ENCODE measurements around the gene SMIM35.
A peak's percentile ranks its signal among the peaks of the same experiment; 100 is the strongest.

The SMIM35 gene

DNA sequence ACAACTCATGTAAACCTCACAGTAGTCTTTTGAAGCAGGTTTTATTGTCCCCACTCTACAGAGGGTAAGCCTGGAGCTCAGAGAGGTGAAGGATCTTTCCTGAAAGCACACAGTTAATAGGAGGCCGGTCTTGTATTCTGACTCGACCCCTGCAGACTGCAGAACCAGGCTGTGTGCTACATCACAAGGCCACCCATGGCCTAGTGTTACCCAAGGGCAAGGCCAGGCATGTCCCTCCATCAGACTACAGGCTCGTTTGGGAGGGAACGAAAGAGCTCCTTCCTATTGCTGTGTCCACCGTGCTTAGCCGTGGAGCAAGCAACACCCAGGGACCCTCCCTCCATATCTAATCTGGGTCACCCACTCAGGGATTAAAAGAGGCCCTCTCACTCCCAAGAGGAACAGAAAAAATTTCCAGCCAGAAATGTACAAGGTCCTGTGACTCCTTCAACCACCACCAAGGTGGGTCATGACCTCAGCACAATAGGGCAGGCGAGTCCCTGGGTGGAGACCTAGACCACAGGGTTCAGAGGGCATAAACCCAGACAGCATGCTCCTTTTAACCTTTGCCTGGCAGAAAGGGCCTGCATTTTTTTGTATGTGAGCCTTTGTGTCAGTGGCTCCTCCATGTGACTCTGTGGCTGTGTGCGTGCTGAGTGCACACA, 6.3 kb upstream of the SMIM35 start:
- Histone ChIP-seq H3K27ac (ENCODE audit: low read depth, low read length, severe bottlenecking) (peak overlapping the region; percentile 29), H3K36me3 (ENCODE audit: control insufficient read depth, insufficient read depth, low read length) (no peaks in the 10 kb centered on the region), H3K4me1 (ENCODE audit: control insufficient read depth, insufficient read depth, low read length, poor library complexity, severe bottlenecking) (no peaks in the 10 kb centered on the region), H3K9me3 (ENCODE audit: control insufficient read depth, low read length) (peaks cover 1% of the 10 kb centered on the region), H3K4me3 (ENCODE audit: extremely low read depth, insufficient read depth, low read length, poor library complexity, severe bottlenecking) (no peak overlapping the region)
- 86 to 90% methylated on average over 7 to 8 of the region's 8 CpGs for WGBS, 2 experiments (ENCODE audit: insufficient coverage in 2 of 2)

DNA sequence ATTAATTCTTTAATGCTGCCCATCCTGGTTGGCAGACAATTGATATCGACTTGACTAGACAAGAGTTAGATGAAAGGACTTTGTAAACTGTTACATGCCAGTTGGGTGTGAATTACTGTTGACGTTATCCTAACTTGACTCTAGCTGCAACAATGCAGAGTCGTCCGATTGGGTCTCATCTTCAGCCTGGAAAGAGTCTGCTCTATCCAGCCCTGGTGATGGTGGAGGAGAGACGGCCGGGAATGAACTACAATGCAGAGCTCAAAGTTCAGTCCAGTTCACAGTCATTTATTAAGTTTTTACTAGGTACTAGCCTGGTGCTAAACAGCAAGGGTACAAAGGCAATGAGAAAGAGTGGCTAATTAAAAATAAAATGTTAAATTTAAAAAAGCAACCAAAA, 4.9 kb upstream of the SMIM35 start:
- Histone ChIP-seq H3K9me3 (ENCODE audit: control insufficient read depth, low read length) (peaks cover 10% of the 10 kb centered on the region), H3K36me3 (ENCODE audit: control insufficient read depth, insufficient read depth, low read length) (no peaks in the 10 kb centered on the region), H3K4me1 (ENCODE audit: control insufficient read depth, insufficient read depth, low read length, poor library complexity, severe bottlenecking) (no peaks in the 10 kb centered on the region), H3K4me3 (ENCODE audit: extremely low read depth, insufficient read depth, low read length, poor library complexity, severe bottlenecking) (no peak overlapping the region), H3K27ac (ENCODE audit: low read depth, low read length, severe bottlenecking) (no peak overlapping the region)
- 88 to 92% methylated on average over 5 to 6 of the region's 6 CpGs for WGBS, 2 experiments (ENCODE audit: insufficient coverage in 2 of 2)

DNA sequence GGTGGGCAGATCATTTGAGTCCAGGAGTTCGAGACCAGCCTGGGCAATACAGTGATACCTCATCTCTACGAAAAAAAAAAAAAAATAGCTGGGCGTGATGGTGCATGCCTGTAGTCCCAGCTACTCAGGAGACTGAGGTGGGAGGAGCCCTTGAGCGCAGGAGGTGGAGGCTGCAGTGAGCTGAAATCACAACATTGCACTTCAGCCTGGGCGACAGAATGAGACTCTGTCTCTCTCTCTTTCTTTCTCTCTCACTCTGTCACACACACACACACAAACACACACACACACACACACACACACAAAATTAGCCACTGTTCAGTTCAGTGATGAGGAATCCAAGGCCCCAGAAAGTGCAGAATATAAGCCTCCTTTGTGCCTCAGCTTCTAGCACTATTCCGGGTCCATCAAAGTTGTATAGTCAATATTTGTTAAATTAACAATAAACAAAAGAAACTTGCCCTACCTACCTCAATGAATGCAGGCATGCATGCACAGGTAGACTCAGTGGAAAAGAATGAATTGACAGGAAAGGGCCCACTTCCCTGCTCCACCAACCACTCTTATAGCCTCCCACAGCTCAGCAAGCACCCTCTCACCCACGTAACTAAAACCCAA, 3.9 kb upstream of the SMIM35 start:
- no peak overlapping the region for H3K4me3 ChIP-seq (ENCODE audit: extremely low read depth, insufficient read depth, low read length, poor library complexity, severe bottlenecking)
- no peaks in the 10 kb centered on the region for H3K36me3 ChIP-seq (ENCODE audit: control insufficient read depth, insufficient read depth, low read length)
- WGBS, 2 experiments (ENCODE audit: insufficient coverage in 2 of 2), result 83 to 85% methylated on average over 2 to 5 of the region's 7 CpGs
- peaks cover 10% of the 10 kb centered on the region for H3K9me3 ChIP-seq (ENCODE audit: control insufficient read depth, low read length)
- no peak overlapping the region for H3K27ac ChIP-seq (ENCODE audit: low read depth, low read length, severe bottlenecking)
- H3K4me1 ChIP-seq (ENCODE audit: control insufficient read depth, insufficient read depth, low read length, poor library complexity, severe bottlenecking), result no peaks in the 10 kb centered on the region

DNA sequence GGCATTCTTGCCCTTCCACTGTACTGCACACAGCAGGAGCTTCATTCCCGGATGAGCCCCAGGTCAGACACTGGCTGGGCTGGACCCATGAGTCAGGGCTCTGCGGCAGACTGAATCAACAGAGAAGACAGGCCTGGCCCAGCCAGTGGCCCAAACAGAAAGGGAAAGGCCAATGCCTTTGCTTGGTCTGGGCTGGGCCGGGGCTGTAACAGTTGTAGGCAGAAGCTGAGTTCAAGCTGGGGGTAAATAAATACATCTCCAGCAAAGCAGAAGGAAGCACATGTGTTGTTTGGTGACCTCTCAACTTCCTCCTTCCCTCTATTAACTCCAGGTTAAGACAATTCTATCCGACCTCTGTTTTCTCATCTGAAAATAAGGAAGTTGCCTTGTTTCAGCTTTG, 1.8 kb upstream of the SMIM35 start:
- Histone ChIP-seq H3K9me3 (ENCODE audit: control insufficient read depth, low read length) (peaks cover 10% of the 10 kb centered on the region), H3K36me3 (ENCODE audit: control insufficient read depth, insufficient read depth, low read length) (no peaks in the 10 kb centered on the region), H3K4me3 (ENCODE audit: extremely low read depth, insufficient read depth, low read length, poor library complexity, severe bottlenecking) (no peak overlapping the region), H3K27ac (ENCODE audit: low read depth, low read length, severe bottlenecking) (no peak overlapping the region), H3K4me1 (ENCODE audit: control insufficient read depth, insufficient read depth, low read length, poor library complexity, severe bottlenecking) (no peaks in the 10 kb centered on the region)
- 88 to 89% methylated on average over 2 to 3 of the region's 4 CpGs for WGBS, 2 experiments (ENCODE audit: insufficient coverage in 2 of 2)

DNA sequence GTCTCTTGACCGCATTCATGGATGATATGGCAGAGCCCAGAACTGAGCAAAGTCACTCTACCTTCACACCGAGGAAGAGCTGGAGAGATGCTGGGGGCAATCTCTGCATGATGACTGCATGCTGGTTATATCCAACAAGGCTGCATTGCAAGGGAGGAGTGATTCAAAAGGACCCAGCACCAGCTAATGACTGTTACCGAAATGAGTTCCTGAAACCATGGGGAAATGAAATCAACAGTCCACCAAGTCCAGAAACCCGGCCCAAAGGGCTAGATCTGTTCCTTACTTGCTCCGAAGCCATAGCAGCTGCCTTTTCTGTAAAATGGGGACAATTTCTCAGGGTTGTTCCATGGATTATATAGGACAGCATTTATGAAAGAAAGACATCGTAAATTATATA, 1.2 kb upstream of the SMIM35 start:
- no peaks in the 10 kb centered on the region for H3K36me3 ChIP-seq (ENCODE audit: control insufficient read depth, insufficient read depth, low read length)
- H3K9me3 ChIP-seq (ENCODE audit: control insufficient read depth, low read length), result peaks cover 10% of the 10 kb centered on the region
- no peak overlapping the region for H3K4me3 ChIP-seq (ENCODE audit: extremely low read depth, insufficient read depth, low read length, poor library complexity, severe bottlenecking)
- no peak overlapping the region for H3K27ac ChIP-seq (ENCODE audit: low read depth, low read length, severe bottlenecking)
- 80 to 92% methylated on average over 4 to 5 of the region's 6 CpGs for WGBS, 2 experiments (ENCODE audit: insufficient coverage in 2 of 2)
- H3K4me1 ChIP-seq (ENCODE audit: control insufficient read depth, insufficient read depth, low read length, poor library complexity, severe bottlenecking), result no peaks in the 10 kb centered on the region

DNA sequence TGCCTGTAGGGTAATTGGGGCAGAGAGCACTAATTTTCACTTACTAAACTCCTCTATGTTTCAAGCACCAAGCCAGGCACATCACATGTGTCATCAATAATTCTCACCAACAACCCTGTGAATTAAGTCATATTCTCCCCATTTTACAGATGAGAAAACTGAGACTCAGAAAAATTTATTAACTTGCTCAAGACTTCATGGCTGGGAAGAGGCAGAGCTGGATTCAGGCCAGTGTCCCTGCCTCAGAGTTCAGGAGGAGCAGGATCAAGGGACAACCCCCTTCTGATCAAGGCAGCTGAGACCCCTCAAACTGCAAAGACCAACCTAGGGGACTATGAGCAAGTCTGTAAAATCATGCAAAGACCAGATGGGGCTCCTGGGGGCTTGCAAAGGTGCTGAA, 2.1 kb downstream of the SMIM35 start:
- Histone ChIP-seq H3K9me3 (ENCODE audit: control insufficient read depth, low read length) (peaks cover 10% of the 10 kb centered on the region), H3K4me1 (ENCODE audit: control insufficient read depth, insufficient read depth, low read length, poor library complexity, severe bottlenecking) (no peaks in the 10 kb centered on the region), H3K27ac (ENCODE audit: low read depth, low read length, severe bottlenecking) (no peak overlapping the region), H3K4me3 (ENCODE audit: extremely low read depth, insufficient read depth, low read length, poor library complexity, severe bottlenecking) (no peak overlapping the region), H3K36me3 (ENCODE audit: control insufficient read depth, insufficient read depth, low read length) (no peaks in the 10 kb centered on the region)

DNA sequence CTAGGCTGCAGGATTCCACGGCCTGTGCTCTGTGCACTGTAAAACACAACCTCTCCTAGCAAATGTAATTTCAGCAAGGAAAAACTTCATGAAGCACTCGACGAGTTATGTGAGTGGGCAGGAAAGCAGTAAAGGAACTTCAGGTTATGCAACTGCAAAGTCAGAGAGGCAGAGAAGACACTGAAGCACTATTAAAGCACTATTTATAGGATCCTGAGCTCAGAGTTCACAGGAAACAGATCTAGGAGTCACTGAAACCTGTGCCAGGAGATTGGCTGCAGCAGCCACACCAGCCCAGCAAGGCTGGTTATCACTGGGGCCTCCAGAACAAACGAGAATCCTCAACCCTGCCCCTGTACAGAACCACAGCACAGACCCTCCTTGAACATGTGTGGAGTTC, 2.5 kb downstream of the SMIM35 start:
- Histone ChIP-seq H3K27ac (ENCODE audit: low read depth, low read length, severe bottlenecking) (no peak overlapping the region), H3K9me3 (ENCODE audit: control insufficient read depth, low read length) (peaks cover 10% of the 10 kb centered on the region), H3K4me1 (ENCODE audit: control insufficient read depth, insufficient read depth, low read length, poor library complexity, severe bottlenecking) (no peaks in the 10 kb centered on the region), H3K4me3 (ENCODE audit: extremely low read depth, insufficient read depth, low read length, poor library complexity, severe bottlenecking) (no peak overlapping the region), H3K36me3 (ENCODE audit: control insufficient read depth, insufficient read depth, low read length) (no peaks in the 10 kb centered on the region)
- WGBS, 2 experiments (ENCODE audit: insufficient coverage in 2 of 2), result 83 to 100% methylated on average over 1 to 3 of the region's 4 CpGs

DNA sequence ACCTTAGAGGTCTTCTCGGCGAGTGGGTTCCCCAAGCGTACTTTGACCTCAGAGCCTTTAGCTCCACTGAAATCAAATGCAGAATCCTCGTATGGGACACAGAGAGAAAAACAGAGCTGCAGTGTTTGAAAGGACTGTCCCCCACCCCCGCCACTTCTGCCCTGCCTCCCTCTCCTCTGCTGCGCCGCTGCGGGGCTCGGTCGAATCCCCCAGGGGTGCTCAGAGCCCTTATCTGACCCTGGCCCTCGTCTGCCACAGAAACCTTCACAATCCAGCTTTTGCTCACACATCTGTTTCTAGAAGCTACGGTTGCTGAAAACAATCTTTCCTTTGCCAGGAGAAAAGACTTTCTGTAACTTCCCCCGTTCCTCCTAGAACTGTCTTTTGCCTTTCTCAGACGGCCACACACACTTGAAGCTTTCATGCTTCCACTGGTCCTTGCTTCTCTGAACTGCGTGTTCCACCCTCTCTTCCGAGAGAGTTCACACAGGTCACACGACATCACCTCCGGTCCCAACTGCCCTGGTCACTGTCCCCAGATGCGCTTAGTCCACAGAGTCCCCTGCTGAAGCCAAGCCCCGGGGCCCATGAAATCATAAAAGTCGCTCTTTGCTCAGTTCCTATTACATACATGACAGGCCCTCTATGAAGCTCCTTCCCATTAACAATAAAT, 3.7 kb downstream of the SMIM35 start:
- WGBS, 2 experiments (ENCODE audit: insufficient coverage in 2 of 2), result 63 to 67% methylated on average over 19 of the region's 21 CpGs
- Histone ChIP-seq H3K9me3 (ENCODE audit: control insufficient read depth, low read length) (peaks cover 8% of the 10 kb centered on the region), H3K4me3 (ENCODE audit: extremely low read depth, insufficient read depth, low read length, poor library complexity, severe bottlenecking) (no peak overlapping the region), H3K4me1 (ENCODE audit: control insufficient read depth, insufficient read depth, low read length, poor library complexity, severe bottlenecking) (no peaks in the 10 kb centered on the region), H3K36me3 (ENCODE audit: control insufficient read depth, insufficient read depth, low read length) (no peaks in the 10 kb centered on the region), H3K27ac (ENCODE audit: low read depth, low read length, severe bottlenecking) (peak overlapping the region; percentile 43)

DNA sequence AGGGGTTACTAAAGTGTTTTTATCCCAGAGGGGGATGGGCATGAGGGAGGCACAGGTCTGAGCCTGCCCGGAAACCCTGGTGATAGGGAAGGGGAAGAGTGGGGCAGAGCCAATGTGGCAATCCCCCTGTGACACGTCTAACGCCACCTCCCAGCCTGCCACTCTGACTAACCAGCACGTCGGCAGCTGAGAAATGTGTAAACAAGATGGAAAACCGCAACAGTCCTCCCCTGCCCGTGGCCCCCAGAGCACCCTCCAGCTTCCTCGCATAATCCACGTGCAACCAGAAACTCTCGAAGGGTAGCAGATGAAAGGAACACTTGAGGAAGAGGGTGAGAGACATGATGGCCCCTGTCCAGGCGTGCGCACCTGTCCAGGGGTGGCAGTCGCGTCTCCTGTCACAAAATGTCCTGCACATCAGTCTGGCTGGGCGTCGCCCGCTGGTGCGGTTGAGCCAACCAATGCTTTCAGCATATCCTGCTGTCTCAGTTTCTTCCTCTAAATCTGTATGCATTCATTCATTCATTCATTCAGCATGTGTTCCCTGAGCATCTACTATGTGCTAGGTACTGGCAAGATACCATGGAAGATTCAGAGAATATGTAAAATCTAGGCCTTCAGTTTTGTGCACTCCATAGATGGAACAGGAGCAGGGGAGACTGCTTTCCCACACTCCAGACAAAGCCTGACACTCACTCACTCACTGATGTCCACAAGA, 5.4 kb downstream of the SMIM35 start:
- Histone ChIP-seq H3K9me3 (ENCODE audit: control insufficient read depth, low read length) (no peaks in the 10 kb centered on the region), H3K4me3 (ENCODE audit: extremely low read depth, insufficient read depth, low read length, poor library complexity, severe bottlenecking) (no peak overlapping the region), H3K4me1 (ENCODE audit: control insufficient read depth, insufficient read depth, low read length, poor library complexity, severe bottlenecking) (no peaks in the 10 kb centered on the region), H3K27ac (ENCODE audit: low read depth, low read length, severe bottlenecking) (no peak overlapping the region), H3K36me3 (ENCODE audit: control insufficient read depth, insufficient read depth, low read length) (no peaks in the 10 kb centered on the region)
- WGBS, 2 experiments (ENCODE audit: insufficient coverage in 2 of 2), result 91 to 92% methylated on average over 16 to 17 of the region's 18 CpGs

DNA sequence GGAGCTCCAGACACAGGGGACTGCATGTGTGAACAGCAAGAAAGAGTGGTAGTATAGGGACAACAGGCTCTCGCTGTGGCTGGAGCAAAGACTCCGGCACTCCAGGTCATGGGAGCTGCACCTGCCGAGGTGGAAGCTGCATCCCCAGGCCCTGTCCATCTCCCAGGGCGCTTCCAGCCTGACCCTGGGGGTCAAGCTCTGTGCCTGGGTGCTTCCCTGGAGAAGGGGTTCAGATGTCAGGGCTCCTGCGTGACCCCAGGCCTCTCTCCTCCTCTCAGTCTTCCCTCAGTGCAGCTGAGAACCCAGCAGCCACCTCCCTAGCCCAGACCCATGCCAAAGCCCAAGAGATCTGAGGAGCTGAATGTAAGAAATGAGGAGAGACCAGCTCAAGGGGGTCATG, 6.5 kb downstream of the SMIM35 start:
- H3K27ac ChIP-seq (ENCODE audit: low read depth, low read length, severe bottlenecking), result no peak overlapping the region
- no peaks in the 10 kb centered on the region for H3K4me1 ChIP-seq (ENCODE audit: control insufficient read depth, insufficient read depth, low read length, poor library complexity, severe bottlenecking)
- H3K9me3 ChIP-seq (ENCODE audit: control insufficient read depth, low read length), result no peaks in the 10 kb centered on the region
- no peaks in the 10 kb centered on the region for H3K36me3 ChIP-seq (ENCODE audit: control insufficient read depth, insufficient read depth, low read length)
- no peak overlapping the region for H3K4me3 ChIP-seq (ENCODE audit: extremely low read depth, insufficient read depth, low read length, poor library complexity, severe bottlenecking)
- WGBS, 2 experiments (ENCODE audit: insufficient coverage in 2 of 2), result 70 to 95% methylated on average over 3 to 4 of the region's 5 CpGs

Data from mesodermal cell (in vitro differentiated cells).